NCI-H69 (cell line): ENCODE data around the gene MAN1B1.

Source experiments
- DNase-seq: peaks from one replicate; lab custom pipeline; 2025; lab: John Stamatoyannopoulos, UW

Gene MAN1B1

DNA sequence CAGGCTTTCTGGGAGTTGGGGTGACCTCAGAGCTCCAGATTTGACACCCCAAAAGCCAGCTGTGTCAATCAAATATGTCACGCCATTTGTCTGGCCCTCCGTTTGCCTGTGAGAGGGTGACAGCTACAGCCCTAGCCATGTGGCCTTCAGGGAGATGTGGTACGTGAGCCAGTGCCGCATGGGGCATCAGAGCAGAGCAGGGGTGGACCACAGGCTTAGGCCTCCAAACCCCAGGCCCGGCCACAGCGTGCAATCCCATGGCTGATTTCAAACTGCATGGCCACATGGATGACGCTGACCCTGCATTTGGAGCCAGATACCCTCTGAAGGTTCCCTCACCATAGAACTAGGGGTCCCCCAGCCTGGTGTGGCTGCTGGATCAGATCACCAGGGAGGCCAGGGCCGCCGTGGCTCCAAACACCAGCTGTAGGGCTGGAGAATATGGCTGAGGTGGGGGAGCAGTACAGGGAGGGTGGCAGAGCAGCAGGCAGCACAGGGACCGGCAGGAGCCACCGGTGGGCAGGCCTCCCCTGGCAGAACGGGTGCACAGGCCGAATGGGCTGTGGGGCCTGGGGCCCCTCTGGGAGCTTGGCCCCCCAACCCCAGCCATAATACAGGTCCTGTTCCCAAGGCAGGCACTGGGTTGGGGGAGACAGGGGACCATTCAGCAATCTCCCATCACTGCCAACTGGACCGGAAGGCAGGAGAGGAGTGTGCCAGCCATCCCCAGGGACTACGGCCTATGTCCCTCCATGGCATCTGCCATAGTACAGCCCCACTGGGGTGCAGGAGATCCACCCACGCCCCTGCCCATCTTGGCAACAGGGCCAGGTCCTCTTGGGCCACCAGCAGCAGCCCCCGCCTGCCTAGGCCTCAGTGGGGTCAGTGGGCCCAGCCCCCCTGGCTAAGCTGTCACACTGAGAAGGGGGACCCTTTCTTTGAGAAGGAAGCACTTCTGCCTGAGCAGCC is 18.0 kb upstream of the MAN1B1 start:
- DNase-seq, result no peak

DNA sequence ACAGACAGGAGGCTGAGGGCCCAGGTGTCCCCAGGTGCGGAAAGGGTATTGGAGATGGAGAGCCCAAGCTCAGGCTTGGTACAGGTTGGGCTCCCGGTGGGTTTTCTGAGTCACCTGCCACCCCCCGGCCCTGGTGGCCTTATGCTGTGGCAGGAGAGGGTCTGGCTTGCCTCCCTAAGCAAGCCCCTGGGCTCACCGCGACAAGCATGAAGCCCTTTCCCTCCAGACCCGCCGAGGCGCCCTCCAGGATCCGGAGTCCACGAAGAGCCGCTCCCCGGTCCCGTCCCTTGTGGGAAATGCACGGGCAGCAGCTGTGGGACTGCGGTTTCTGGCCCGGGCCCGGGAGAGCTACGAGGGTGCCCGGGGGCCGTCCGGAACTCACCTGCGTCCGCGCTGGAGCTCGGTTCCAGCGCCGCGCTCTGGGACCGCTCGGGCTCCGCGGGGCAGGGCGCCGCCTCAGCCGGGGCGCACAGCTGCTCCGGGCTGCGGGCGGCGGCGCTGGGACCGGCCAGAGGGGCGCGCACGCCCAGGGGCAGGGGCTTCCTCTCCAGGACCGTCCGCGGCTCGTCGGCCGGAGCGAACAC is 17.2 kb upstream of the MAN1B1 start:
- DNase-seq, result peak; percentile 60

DNA sequence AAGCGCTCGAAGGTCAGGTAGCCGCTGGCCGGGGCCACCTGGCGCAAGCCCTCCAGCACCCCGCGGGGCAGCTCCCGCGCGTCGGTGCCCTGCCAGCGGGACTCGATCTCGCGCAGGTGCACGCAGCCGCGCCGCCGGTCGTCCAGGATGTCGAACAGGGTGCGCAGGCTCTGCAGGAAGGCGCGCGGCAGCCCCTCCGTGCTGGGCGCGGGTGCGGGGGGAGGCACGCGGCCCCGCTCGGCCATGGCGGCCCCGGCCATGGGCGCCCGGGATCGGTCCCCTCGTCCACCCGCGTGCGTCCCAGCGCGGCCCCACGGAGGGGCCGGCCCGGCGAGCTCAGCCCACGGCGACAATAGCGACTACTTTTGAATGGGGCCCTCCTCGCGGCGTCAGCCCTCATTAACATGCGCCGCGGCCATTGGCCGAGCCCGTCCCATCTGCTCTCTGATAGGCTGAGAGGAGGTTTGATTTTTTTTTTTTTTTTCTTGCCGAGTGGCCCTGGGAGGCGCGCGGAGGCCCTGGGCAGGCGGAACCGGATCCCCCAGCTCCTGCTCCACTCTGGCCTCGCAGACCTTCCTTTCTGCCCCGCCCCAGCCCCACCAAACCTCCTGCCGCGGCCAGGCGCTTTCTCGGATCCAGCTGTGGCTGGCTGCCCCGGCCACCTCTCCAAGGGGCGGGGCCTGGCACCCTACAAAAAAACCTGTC is 16.4 kb upstream of the MAN1B1 start, which contains the start of gene SAPCD2:
SAPCD2 (minus strand) TSS at position 357 of the 705 bp plus-strand sequence; CDS start at position 260, 97 bp downstream.
- peak; percentile 97 for DNase-seq

DNA sequence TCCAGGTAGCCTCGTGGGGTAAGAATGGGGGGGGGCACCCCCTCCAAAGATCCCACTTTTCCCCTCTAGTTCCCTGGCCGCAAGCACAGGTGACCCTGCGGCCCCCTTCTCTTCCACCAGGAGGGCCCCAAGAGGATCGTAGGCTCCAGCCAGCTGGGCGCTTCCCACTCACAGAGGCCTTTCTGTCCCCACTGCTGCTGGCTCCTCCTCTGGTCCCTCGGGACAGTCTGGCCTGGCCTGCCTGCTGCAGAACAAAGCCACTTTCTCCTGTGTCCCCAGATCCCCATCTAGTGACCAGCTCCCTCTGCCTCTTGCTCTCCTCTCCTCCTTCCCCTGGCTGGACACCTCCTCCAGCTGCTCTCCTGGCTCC is 15.9 kb upstream of the MAN1B1 start:
- peak; percentile 83 for DNase-seq

DNA sequence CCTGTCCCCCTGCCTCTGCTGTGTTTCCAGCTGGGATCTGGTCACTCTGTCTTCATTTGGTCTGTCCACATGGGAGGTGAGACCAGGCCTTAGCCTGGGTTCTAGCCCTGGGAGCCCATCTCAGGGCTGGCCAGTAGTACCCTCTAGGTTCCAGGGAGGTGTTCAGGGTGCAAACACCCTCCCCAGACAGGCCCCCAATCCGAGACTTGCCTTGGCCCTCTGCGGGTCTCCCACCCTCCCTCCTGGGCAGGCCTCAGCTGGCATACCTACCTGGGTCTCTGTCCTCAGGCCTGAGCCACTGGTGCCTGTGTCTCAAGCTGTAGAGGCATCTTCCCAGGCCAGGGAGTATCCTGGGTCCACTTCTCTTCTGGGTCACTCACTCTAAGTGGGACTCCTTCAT is 15.5 kb upstream of the MAN1B1 start:
- no peak for DNase-seq

DNA sequence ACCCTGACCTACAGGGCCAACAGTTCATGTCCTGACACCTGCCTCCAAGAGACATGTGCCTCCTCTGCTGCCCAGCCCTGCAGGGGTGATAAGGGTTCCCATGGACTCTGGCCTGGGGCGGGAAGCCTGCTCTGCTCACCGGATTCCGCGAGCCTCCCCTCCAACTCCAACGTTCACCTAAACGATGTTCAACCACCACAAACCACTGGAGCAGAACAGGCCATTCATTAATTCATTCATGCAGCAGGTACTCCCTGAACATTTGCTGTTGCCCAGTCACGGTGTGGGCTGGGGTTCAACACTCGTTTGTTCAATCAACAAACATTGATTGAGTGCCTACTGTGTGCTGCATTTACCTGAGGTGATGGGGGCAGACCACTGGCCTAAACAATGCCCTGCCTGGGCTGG is 12.8 kb upstream of the MAN1B1 start:
- no peak for DNase-seq

DNA sequence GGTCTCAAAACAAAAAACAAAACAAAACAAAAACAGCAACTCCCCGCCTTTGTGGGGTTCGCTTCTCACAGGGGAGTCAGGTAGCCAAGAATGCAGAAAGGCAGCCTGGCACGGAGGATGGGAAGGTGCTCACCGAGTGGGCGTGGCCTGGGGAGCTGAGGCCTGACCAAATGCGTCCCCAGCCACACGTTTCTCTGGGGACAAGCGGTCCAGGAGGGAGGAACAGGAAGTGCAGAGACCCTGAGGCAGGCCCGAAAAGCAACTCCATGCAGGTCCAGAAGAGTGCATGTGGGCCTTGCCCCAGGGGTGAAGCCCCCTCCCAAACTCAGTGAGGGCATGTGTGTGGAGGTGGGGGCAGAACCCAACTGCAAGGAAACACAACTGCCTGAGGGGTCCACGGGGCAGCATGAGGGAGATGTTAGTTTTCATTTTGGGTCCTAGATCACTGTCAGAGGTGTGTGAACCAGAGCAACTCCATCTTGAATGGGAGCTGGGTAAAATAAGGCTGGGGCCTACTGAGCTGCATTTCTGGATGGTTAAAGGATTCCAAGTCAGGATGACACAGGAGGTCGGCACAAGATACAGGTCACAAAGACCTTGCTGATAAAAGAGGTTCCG is 12.0 kb upstream of the MAN1B1 start:
- DNase-seq, result no peak

DNA sequence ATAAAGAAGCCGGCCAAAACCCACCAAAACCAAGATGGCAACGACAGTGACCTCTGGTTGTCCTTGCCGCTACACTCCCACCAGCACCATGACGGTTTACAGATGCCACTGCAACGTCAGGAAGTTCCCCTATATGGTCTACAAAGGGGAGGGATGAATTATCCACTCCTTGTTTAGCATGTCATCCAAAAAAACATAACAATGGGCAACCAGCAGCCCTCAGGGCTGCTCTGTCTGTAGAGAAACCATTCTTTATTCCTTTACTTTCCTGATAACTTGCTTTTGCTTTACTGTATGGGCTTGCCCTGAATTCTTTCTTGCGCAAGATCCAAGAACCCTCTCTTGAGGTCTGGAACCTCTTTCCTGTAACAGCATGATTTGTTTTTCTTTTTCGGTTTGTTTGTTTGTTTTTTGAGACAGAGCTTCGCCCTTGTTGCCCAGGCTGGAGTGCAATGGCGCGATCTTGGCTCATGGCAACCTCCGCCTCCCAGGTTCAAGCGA is 11.5 kb upstream of the MAN1B1 start:
- DNase-seq, result no peak

DNA sequence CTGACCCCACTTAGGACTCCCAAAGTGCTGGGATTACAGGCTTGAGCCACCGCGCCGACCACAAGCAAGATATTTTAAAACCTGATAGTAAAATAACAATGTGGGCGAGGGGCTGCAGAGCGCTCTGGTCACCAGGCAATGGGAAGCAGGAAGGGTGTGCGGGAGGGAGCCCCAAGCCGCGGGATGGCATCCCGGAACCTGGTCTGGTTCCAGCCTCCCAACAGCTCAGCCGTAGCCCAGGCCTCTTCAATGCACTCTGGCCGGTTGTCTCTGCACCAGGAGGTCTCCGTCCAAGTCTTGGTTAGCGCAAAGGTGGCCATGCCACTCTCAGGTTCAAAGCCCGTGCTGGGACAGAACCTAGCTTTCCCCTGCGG is 10.2 kb upstream of the MAN1B1 start:
- DNase-seq, result no peak

DNA sequence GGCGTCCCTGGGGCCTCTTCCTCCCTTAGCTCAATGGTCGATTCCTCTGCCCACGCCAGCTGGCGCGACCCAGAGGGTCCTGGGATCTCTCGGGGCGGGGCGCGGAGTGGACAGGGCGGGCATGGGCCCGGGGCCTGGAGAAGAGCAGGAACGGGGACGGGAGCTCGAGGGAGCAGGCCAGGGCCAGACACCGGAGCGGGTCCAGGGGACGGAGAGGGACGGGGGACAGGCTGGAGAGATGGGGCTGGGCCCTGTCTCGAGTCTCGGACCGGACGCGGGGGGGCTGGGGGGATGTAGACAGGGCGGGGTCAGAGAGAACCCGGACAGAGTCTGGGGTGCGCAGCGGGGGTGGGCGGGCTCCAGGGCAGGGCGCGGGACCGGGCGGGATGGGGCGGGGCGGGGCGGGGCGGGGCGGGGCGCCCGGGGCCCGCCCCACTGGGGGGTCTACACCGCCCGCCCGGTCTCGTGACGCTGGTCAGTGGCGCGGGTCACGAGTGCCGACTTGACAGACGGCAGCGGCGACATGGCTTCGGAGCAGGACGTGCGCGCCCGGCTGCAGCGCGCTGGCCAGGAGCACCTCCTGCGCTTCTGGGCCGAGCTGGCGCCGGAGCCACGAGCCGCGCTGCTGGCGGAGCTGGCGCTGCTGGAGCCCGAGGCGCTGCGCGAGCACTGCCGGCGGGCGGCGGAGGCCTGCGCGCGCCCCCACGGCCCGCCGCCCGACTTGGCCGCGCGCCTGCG is 9.6 kb upstream of the MAN1B1 start, which contains the start of gene UAP1L1:
UAP1L1 (plus strand) TSS at position 508 of the 738 bp plus-strand sequence; CDS start at position 524, 16 bp downstream.
- peak; percentile 74 for DNase-seq

DNA sequence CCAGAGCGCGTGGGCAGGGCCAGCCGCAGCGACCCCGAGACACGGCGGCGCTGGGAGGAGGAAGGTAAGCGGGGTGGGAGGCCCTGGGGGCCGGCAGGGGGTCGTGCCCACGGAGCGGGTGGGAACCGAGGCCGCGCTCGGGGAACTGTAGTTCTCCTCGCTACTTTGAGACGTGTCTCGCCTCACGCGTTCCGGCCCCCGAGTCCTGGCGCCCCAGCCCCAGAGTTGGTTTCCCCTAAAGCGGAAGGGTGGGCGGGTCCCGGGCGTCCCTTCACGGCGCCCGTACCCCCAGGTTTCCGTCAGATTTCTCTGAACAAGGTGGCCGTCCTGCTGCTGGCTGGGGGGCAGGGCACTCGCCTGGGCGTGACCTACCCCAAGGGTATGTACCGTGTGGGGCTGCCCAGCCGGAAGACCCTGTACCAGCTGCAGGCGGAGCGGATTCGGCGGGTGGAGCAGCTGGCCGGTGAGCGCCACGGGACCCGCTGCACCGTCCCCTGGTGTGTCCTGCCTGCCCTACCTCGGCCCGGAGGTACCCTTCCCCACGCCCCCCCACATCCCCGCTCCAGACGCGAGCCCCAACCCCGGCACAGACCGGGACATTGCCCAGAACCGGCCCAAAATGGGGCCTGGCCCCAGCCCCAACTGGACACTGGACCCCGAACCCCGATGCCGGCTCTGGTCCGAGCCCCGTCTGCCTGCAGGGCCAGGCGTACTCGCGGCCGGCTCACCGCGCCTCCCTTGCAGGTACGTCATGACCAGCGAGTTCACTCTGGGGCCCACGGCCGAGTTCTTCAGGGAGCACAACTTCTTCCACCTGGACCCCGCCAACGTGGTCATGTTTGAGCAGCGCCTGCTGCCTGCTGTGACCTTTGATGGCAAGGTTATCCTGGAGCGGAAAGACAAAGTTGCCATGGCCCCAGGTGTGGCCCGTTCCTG is 8.8 kb upstream of the MAN1B1 start:
- peak; percentile 48 for DNase-seq

DNA sequence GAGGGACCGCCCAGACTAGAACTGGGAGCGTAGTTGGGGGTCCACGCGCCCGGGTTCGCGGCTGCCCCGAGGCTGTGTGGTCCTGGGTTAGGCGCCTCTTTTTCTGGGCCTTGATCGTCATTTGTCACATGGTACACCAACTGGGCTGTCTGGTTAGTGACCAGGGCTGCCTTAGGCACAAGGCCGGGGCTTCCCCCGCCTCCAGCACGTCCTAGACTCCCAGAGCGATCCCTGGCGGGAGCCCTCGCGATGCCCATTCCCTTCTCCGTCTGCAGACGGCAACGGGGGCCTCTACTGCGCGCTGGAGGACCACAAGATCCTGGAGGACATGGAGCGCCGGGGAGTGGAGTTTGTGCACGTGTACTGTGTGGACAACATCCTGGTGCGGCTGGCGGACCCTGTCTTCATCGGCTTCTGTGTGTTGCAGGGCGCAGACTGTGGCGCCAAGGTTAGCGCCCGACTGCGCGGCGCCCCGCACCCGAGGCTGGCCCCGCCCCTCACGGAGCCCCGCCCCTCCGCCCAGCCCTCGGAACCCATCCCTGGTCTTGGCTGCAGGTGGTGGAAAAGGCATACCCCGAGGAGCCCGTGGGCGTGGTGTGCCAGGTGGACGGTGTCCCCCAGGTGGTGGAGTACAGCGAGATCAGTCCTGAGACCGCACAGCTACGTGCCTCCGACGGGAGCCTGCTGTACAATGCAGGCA is 7.9 kb upstream of the MAN1B1 start:
- DNase-seq, result no peak

DNA sequence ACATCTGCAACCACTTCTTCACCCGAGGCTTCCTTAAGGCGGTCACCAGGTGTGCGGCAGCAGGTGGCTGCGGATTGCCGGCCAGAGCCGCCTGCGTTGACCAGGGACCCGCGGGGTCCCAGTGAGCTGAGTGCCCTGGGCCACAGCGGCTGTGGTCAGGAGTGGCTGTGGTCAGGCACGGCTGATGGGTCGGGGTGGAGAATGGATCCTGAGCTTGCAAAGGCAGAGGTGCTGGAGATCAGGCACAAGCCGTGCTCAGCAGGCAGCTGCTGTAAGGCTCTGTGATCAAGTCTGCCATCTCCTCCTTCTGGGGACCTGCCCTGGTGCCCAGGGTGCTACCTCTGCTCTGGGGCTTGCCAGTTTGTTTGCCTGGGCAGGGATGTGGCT is 7.4 kb upstream of the MAN1B1 start:
- DNase-seq, result no peak

DNA sequence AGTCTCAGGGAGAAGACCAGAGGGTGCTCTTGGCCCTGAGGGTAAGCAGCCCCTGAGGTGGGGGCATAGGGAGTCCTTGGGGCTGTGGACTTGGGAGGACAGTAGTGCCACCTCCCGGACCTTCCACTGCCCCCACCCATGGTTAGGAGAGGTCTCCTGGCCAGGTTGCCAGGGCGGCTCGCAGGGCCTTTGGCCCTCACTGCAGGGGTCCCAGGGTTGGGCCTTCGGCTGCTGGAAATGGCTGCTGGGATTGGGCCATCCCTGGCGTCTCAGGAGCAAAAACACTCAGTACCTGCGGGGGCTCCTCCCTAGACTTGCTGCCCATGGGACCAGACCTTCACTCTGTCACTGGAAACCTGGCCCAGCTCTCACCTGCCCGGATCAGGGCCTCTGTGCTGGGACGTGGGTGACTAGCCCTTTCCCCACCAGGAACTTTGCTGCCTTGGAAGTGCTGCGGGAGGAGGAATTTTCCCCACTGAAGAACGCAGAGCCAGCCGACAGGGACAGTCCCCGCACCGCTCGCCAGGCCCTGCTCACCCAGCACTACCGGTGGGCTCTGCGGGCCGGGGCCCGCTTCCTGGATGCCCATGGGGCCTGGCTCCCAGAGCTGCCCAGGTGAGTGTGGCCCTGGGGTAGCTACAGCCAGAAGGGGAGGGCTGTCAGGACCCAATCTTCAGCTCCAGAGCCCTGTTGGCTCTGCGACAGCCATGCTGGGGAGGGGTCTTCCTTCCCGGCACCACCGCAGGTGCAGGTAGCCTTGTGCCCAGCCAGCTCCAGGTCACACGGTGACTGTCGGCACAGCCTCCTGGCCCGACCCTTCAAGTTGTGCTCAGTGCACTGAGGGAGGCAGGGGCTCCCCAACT is 6.3 kb upstream of the MAN1B1 start:
- no peak for DNase-seq

DNA sequence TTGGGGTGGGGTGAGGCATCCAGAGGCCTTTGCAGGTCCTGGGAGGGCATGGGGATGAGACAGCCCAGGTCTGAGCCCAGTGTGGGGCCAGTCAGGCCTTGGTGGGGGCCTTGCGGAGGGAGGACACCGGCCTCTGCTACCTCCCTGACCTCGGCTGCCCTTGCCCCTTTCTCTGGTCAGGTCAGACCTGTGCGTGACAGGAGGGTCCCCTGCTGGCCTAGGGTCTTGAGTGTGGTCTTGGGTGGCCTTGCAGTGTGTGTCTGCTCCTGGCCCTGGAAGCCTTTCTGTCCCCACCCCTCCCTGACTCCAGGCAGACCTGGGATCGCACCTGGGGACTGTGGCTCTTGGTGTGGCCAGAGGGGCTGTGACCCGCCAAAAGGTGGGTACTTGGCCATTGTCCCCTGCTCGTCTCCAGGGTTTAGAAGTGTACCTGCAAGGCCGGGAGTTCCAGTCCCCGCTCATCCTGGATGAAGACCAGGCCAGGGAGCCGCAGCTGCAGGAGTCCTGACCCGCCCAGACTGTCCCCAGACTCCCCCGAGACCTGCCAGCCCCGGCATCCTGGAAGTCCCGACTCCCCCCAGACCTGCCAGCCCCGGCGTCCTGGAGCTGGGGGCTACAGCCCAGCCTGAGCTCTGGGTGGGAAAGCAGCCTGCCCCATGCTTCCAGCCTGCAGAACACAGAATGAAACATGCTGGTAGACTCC is 4.4 kb upstream of the MAN1B1 start:
- DNase-seq, result no peak

DNA sequence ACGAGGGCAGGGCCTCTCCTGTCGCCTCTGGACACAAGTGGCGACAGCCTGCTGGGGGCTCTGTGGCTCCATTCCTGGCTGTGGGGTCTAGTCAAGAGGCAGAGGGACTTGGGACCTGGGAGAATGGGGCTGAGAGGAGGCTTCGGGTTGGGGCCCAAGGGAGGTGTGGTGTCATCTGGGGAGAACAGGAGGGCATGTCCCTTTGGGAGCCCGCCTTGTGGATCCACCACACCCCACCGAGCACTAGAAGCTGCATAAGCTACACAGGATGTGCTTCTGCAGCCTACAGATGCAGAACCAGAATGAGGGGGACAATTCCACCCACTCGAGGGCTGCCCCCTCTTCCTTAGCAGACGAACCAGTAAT is 3.9 kb upstream of the MAN1B1 start:
- DNase-seq, result no peak

DNA sequence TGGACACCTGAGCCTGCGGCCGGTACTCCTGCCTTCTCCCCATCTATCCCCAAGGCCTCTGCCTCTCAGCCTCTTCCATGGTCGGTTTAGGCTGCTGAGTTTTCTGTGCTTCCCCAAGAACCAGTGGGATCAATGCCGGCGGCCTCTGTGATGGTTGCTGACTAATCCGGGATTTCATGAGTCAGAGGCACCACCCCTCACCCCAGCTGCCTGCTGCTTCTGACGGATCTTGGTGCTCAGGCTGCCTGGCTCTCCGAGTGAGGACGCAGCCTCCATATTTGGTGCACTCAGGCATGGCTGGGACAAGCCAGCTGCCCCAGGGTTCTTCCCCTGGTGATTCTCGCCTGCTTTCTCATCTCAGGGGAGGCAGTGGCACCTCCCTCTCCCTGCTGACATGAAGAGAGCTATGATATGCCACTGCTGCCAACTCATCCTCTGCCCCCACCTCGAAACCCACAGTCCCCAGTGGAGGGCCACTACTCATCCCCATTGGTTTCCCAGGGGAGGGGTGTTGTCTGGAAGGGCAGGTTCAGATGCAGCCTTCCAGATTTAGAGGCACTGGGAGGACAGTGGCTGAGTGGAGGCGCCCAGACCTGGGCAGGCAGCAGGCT is 3.3 kb upstream of the MAN1B1 start:
- DNase-seq, result no peak

DNA sequence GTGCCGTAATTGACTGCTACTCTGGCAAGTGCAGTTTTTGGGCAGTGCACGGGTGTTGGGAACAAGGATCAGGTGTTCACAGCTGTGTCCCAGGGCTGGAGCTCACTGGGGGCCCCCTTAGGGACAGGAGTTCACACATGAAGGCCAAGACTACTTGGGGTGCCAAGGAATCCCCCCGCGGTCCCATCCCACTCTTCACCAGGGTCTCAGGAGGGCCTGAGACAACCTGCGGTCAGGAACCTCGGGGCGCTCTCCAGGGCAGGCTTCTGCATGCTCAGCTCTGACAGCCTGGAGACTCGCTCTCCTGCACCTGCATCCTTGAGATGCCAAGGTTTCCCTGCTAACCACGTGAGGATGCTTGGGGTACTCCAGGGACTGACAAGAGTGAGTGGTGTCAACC is 2.3 kb upstream of the MAN1B1 start:
- no peak for DNase-seq
